Choroid plexus epithelial cell (primary cell): Measurements from ENCODE around the gene DGCR6L.
"Not testable (repeated sequence)": the region's sequence is repeated elsewhere in the genome, so short reads cannot be mapped to it uniquely, and the experiment has no call there.

Experiments used
- DNase-seq: peaks from one replicate; pipeline ENCODE4 v3.0.0-alpha.2; 2010; ENCODE audit warnings: low read depth
- H3K4me3 ChIP-seq: 2 replicates; pipeline ENCODE4 v1.5.1; 2011; ENCODE audit warnings: low read depth, mild to moderate bottlenecking, control low read depth, low read length, moderate library complexity
- TF ChIP-seq, protein P1 (sequence below): conservative IDR thresholded peaks from 2 replicates; pipeline ENCODE4 v1.5.1; 2011; ENCODE audit warnings: low read depth, mild to moderate bottlenecking, control low read depth, inconsistent platforms, low read length, moderate library complexity

The DGCR6L gene

DNA sequence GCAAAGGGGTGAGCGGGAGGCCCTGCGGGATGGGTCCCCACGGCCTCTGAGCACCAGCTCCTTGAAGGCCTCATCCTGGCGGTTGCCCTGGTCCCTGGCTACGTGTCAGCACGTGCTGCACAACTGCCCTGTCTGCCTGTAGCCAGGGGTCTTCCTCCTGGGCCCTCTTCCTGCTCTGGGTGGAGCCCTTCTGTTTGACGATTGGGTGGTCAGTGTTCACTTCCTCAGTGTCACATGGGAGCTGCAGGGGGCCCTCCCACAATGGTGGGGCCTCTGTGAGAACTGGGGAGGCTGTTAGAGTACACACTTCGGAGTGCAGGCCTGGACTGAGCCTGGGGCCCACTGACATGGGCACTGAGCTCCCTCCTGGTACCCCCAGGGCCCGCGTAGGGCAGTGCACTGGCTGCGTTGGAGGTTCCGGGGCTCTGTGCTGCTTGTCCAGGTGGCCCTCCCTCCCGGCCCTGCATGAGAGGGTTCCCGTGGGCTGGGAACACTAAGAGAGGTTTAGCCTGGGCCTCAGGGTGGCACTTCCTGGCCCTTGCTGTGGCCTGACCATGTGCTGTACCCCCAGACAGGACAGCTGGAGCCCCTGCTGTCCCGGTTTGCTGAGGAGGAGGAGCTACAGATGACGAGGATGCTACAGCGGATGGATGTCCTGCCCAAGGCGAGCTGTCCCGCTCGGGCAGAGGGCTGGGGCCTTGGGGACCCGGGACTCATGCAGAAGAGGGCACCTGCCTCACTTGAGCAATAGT, 13.8 kb downstream of the DGCR6L start:
- TF ChIP-seq, protein P1, sequence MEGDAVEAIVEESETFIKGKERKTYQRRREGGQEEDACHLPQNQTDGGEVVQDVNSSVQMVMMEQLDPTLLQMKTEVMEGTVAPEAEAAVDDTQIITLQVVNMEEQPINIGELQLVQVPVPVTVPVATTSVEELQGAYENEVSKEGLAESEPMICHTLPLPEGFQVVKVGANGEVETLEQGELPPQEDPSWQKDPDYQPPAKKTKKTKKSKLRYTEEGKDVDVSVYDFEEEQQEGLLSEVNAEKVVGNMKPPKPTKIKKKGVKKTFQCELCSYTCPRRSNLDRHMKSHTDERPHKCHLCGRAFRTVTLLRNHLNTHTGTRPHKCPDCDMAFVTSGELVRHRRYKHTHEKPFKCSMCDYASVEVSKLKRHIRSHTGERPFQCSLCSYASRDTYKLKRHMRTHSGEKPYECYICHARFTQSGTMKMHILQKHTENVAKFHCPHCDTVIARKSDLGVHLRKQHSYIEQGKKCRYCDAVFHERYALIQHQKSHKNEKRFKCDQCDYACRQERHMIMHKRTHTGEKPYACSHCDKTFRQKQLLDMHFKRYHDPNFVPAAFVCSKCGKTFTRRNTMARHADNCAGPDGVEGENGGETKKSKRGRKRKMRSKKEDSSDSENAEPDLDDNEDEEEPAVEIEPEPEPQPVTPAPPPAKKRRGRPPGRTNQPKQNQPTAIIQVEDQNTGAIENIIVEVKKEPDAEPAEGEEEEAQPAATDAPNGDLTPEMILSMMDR = no peak

DNA sequence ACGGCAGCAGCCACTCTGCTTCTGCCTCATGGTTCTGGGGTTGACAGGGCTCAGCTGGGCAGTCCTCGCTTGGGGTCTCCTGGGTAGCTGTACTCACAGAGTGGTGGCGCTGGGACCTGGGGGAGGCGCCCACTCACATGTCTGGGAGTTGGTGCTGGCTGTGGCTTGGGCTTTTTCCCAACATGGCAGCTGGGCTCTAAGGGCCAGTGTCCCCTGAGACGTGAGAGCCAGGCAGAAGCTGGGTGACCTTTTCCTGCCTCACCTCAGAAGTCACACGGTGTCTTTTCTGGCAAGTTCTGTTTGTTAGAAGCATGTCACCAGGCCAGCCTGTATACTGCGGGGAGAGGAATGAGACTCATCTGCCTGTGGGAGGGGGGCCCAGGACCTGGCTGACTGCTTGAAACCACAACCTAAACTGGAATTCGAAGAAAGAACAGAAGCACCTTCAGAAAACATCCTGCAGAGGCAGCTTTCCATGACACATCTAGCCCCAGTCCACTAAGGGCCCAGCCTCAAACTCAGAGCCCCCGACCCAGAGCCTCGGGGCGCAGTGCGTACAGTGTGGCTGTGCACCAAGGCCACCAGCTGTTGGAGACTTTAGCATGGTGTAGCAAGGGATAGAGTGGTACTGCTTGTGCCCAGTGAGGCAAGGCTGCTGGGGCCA, 14.5 kb downstream of the DGCR6L start:
- not testable (repeated sequence) for DNase-seq

More for the DNA sequence above, 13.8 kb downstream of the DGCR6L start:
- no peak for DNase-seq
- no peak overlapping the region for H3K4me3 ChIP-seq

DNA sequence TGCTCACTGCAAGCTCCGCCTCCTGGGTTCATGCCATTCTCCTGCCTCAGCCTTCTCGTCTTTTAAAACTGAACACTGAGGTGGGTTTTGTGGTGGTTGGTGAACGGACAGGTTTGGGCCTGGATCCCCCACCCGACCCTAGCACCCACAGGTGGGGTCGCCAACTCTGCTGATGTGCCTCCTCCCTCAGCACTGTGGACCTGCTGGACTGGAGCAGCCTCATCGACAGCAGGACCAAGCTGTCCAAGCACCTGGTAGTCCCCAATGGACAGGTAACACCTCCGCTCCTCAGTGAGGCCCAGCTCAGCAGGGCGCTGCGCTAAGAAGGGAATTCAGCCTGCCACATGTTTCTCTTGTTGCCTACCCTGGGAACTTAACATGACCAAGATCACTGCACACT, 15.2 kb downstream of the DGCR6L start:
- DNase-seq = no peak
- TF ChIP-seq, protein P1 = no peak
- no peak overlapping the region for H3K4me3 ChIP-seq

More for the DNA sequence above, 14.5 kb downstream of the DGCR6L start:
- not testable (repeated sequence) for H3K4me3 ChIP-seq

DNA sequence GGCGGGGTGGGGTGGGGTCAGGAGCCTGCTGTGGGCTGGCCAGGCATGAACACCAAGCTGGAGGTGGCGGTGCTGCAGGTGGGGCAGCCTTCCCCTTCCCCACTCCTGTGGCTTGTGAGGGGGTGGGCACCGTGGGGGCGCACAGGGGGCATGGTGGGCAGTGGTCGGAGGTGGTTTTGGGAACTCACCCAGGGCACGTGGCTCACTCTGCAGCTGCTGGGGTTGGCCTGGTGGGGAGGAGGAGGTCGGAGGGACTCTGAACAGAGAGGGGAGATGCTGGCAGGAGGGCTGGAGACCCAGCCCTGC, 16.7 kb downstream of the DGCR6L start:
- not testable (repeated sequence) for H3K4me3 ChIP-seq, DNase-seq

DNA sequence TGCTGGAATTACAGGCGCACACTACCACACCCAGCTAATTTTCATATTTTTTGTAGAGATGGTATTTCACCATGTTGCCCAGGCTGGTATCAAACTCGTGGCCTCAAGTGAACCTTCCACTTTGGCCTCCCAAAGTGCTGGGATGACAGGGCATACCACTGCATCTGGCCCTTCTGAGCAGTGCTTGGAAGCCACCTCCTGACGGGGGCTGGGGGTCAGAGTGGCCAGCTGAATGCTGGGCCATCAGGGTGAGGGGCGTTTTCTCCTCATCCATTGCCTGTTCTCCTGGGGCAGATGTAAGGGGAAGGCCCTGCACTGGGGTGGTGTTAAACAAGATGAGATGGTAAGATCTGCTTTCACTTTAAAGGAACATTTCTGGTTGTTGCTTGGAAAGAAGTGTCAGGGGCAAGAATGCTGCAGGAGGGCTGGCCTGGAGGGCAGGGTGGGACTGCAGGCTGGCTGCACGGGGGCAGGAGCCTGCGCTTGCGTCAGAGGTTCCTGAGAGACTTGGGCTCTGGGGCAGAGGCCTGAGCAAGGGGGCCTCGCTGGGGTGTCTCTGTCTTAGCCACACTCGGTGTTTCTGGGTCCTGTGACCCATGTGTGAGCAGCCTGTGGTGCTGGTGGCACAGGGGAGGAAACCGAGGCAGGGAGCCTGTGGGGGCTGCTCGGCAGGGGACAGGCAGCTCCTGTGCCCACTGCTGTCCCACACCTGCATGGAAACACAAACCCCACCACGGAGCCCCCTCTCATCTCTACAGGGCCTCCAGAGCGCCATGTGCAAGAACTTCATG, 17.2 kb downstream of the DGCR6L start:
- DNase-seq = no peak
- TF ChIP-seq, protein P1 = no peak
- H3K4me3 ChIP-seq = no peak overlapping the region

DNA sequence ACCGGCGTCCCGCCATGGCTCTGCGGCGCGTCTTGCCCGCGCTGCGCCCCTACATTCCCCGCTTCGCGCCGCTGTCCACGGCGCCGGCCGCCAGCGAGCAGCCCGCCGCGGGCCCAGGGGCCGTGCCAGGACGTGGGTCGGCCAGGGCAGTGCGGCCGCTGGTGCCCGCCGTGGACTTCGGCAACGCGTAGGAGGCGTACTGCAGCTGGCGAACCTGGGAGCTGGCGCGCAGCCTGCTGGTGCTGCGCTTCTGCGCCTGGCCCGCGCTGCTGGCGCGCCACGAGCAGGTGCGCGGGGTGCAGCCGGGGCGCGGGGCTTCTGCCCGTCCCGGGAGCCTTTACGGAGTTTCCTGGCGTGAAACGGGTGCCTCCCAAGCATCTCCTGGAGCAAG, 20.1 kb downstream of the DGCR6L start:
- no peak for DNase-seq
- peak overlapping the region; percentile 48 for H3K4me3 ChIP-seq
- TF ChIP-seq, protein P1 = no peak

DNA sequence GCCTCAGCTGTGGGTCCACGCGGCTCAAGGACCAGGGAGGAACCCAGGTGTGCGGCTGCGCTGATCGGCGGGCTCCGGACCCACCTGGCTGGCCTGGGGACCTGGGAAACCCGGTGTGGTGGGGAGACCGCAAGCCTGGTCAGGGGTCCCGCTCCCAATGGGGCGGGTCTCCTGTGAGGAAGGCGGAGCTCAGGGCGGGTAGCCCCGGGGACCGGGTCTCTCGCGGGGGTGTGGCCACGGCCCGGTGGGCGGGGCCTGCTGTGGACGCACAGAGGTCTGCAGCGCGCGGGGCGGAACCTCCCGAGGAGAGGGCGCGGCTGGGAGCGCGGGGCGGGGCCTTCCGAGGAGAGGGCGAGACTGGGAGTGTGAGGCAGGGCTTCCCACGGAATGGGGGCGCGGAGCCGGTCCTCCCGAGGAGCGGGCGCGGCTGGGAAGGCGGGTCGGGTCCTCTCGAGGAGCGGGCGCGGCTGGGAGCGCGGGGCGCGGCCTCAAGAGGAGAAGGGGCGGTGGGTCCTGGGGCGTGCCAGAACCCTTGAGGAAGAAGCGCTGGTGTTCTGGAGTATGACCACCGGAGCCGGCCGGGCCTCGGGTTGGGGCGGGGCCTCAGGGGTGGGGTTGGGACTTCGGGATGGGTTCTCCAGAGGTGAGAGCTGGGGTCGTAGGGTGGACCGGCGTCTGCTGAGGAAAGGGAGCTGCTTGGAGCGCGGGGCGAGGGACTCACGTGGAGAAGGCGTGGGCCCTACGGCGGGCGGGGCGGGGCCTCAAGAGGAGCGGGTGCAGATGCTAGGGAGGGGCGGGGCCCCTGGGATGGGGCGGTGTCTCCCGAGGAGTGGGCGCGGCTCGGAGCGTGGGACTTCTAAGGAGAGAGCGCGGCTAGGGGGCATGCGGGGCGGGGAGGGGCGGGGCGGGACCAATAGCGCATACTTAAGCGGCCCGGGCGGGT, 20.8 kb downstream of the DGCR6L start:
- TF ChIP-seq, protein P1 = no peak
- peak; percentile 65 for DNase-seq
- peak overlapping the region; percentile 48 for H3K4me3 ChIP-seq
